Neural cell (in vitro differentiated cells): Measurements from ENCODE around the gene FYN.

Source experiments
- CTCF ChIP-seq: fragments of 450-650 bp; IDR thresholded peaks from 2 replicates; pipeline ENCODE4 v1.5.1; 2014; ENCODE audit warnings: antibody characterized with exemption, mild to moderate bottlenecking, moderate library complexity; ENCODE audit not compliant: poor library complexity, severe bottlenecking
- EZH2 ChIP-seq: fragments of 200-600, 300-800 bp; shearing (Covaris generic), sonication (generic); IDR thresholded peaks from 2 replicates; pipeline ENCODE4 v1.6.1; 2014; ENCODE audit warnings: antibody characterized with exemption, low read length, borderline replicate concordance, mild to moderate bottlenecking; ENCODE audit not compliant: insufficient read depth, poor library complexity, severe bottlenecking
- POLR2AphosphoS5 ChIP-seq: IDR thresholded peaks from 2 replicates; pipeline ENCODE4 v1.6.1; 2012
- RAD21 ChIP-seq: fragments of 450-650 bp; conservative IDR thresholded peaks from 2 replicates; pipeline ENCODE4 v1.6.1; 2014; ENCODE audit warnings: antibody characterized with exemption, mild to moderate bottlenecking, moderate library complexity
- SMC3 ChIP-seq: fragments of 450-650 bp; conservative IDR thresholded peaks from 2 replicates; pipeline ENCODE4 v1.6.1; 2014; ENCODE audit warnings: antibody characterized with exemption, mild to moderate bottlenecking, moderate library complexity; ENCODE audit not compliant: poor library complexity
- TAF1 ChIP-seq: IDR thresholded peaks from 2 replicates; pipeline ENCODE4 v1.6.1; 2012; ENCODE audit warnings: low read depth

- TF ChIP-seq POLR2AphosphoS5 (no peak), CTCF (no peak), SMC3 (no peak), EZH2 (no peak), RAD21 (no peak), TAF1 (no peak)
Measured at GRCh38 chr6:111773501-111774345, 99.5 kb downstream of the FYN start.
